PC-3 (cell line): ENCODE data around the gene MCRIP2. TPM values are rescaled to one million over a fixed set of nuclear protein-coding genes. Genes with fewer than 3 reads are reported as not detected.

Experiments used
- ATAC-seq: fragments of 200-7000 bp; cut with Tn5 transposase; 2 replicates; pipeline ENCODE4 v1.9.1; 2020; ENCODE audit warnings: mild to moderate bottlenecking, moderate library complexity
- BruUV-seq: library from RNA; stranded (reverse); fragments of 400-500 nt; replicated peaks from 2 replicates; lab custom pipeline; 2021; lab: Mats Ljungman, UMichigan
- CTCF ChIA-PET: fragments of 300-600 bp; sonication (Branson Sonifier 250); formaldehyde crosslinking; loops from one replicate; lab custom pipeline; 2022; ENCODE audit warnings: antibody characterized with exemption; lab: Charles Lee
- POLR2A ChIA-PET: fragments of 300-600 bp; sonication (Branson Sonifier 250); formaldehyde crosslinking; loops from one replicate; lab custom pipeline; 2022; ENCODE audit warnings: antibody characterized with exemption; ENCODE audit not compliant: unreplicated experiment; lab: Charles Lee
- DNase-seq: peaks from one replicate; pipeline ENCODE4 v3.0.0-alpha.2; 2015
- H2AFZ ChIP-seq: fragments of 300-600 bp; sonication (generic); 2 replicates; pipeline ENCODE4 v1.6.0; 2016; ENCODE audit warnings: antibody characterized with exemption, low read length
- H3F3A ChIP-seq: fragments of 300-600 bp; sonication (generic); one replicate; pipeline ENCODE4 v1.6.0; 2017; ENCODE audit warnings: antibody characterized with exemption, low read length, control low read depth, mild to moderate bottlenecking; ENCODE audit not compliant: unreplicated experiment
- H3K27ac ChIP-seq: fragments of 300-600 bp; sonication (generic); 2 replicates; pipeline ENCODE4 v1.5.1; 2016; ENCODE audit warnings: mild to moderate bottlenecking, low read length
- H3K27me3 ChIP-seq: fragments of 300-600 bp; sonication (generic); 2 replicates; pipeline ENCODE4 v1.6.1; 2016; ENCODE audit warnings: low read length, mixed read lengths
- H3K36me3 ChIP-seq: fragments of 300-600 bp; sonication (generic); 2 replicates; pipeline ENCODE4 v1.6.1; 2016; ENCODE audit warnings: low read depth, mixed run types, low read length, mixed read lengths
- H3K4me1 ChIP-seq: fragments of 300-600 bp; sonication (generic); 2 replicates; pipeline ENCODE4 v1.5.1; 2016; ENCODE audit warnings: low read length; ENCODE audit not compliant: insufficient read depth
- H3K4me2 ChIP-seq: fragments of 300-600 bp; sonication (generic); 2 replicates; pipeline ENCODE4 v1.6.0; 2016; ENCODE audit warnings: low read length
- H3K4me3 ChIP-seq: fragments of 300-600 bp; sonication (generic); 2 replicates; pipeline ENCODE4 v1.5.1; 2016; ENCODE audit warnings: mild to moderate bottlenecking, low read length, mixed read lengths
- H3K79me2 ChIP-seq: fragments of 300-600 bp; sonication (generic); 2 replicates; pipeline ENCODE4 v1.6.1; 2017; ENCODE audit warnings: low read length, mixed read lengths
- H3K9ac ChIP-seq: fragments of 300-600 bp; sonication (generic); 2 replicates; pipeline ENCODE4 v1.6.0; 2016; ENCODE audit warnings: mild to moderate bottlenecking, low read length
- H3K9me2 ChIP-seq: fragments of 300-600 bp; sonication (generic); replicated peaks from 2 replicates; pipeline ENCODE4 v1.6.1; 2016; ENCODE audit warnings: mixed run types, low read length, mixed read lengths
- H3K9me3 ChIP-seq: fragments of 300-600 bp; sonication (generic); 2 replicates; pipeline ENCODE4 v1.6.1; 2016; ENCODE audit warnings: low read length, mixed read lengths
- H4K20me1 ChIP-seq: fragments of 300-600 bp; sonication (generic); 2 replicates; pipeline ENCODE4 v1.6.1; 2016; ENCODE audit warnings: low read length, mixed read lengths
- CTCF ChIP-seq: fragments of 300-600 bp; sonication (generic); conservative IDR thresholded peaks from 2 replicates; pipeline ENCODE4 v1.5.1; 2017; ENCODE audit warnings: antibody characterized with exemption, low read depth, mild to moderate bottlenecking, low read length
- EZH2 ChIP-seq: fragments of 300-600 bp; sonication (generic); IDR thresholded peaks from one replicate; pipeline ENCODE4 v1.6.1; 2017; ENCODE audit warnings: antibody characterized with exemption, mild to moderate bottlenecking, low read length; ENCODE audit not compliant: unreplicated experiment
- EZH2phosphoT487 ChIP-seq: fragments of 300-600 bp; sonication (generic); IDR thresholded peaks from 2 replicates; pipeline ENCODE4 v1.6.1; 2018; ENCODE audit warnings: mild to moderate bottlenecking, antibody characterized with exemption, low read length, borderline replicate concordance
- intact Hi-C: fragments of 100-400 bp; cut with micrococcal nuclease; formaldehyde crosslinking; loops from 2 replicates; pipeline ENCODE4 v1.9.0; 2023
- total RNA-seq: library from RNA; depleted of rRNA; stranded (reverse); fragments of >200 nt; gene quantifications from 2 replicates; pipeline ENCODE4 v1.2.3, GENCODE V29; 2014

MCRIP2 gene
- total RNA-seq, 1 experiment from 2014 or later = 83.5 TPM

GRCh38 chr16:620700-621525, 20.7 kb upstream of the MCRIP2 start:
- no peak for TF ChIP-seq CTCF
- TF ChIP-seq EZH2 = no peak
- no peak for TF ChIP-seq EZH2phosphoT487
- Histone ChIP-seq H3K79me2 (0 out of 2 replicates have a peak, but pooled peaks cover 3% of the 10 kb centered on the region), H3K4me2 (no peak overlapping the region), H3K27ac (no peak overlapping the region), H3F3A (no peaks in the 10 kb centered on the region), H3K4me1 (peaks cover 14% of the 10 kb centered on the region), H4K20me1 (no peaks in the 10 kb centered on the region), H3K36me3 (no peaks in the 10 kb centered on the region), H3K4me3 (no peak overlapping the region), H3K27me3 (no peaks in the 10 kb centered on the region), H2AFZ (no peak overlapping the region), H3K9me3 (no peaks in the 10 kb centered on the region), H3K9ac (no peak overlapping the region), H3K9me2 (no peaks in the 10 kb centered on the region)
- no peak for DNase-seq
- POLR2A ChIA-PET = no interaction called here
- CTCF ChIA-PET = no interaction called here
- no peak for ATAC-seq
- BruUV-seq = no TSS peak
- intact Hi-C loops = no loop called here

GRCh38 chr16:621526-622105, 20.0 kb upstream of the MCRIP2 start:
- H3K4me1 ChIP-seq = peaks cover 21% of the 10 kb centered on the region
- H3K9ac ChIP-seq = no peak overlapping the region
- H4K20me1 ChIP-seq = no peaks in the 10 kb centered on the region
- H3F3A ChIP-seq = no peaks in the 10 kb centered on the region
- H3K4me3 ChIP-seq = 0 out of 2 replicates have a peak overlapping the region, but pooled peaks have one; percentile 3
- H2AFZ ChIP-seq = no peak overlapping the region
- ChIA-PET CTCF (no interaction called here), POLR2A (no interaction called here)
- BruUV-seq = no TSS peak
- 0 out of 2 replicates have a peak, but pooled peaks cover 3% of the 10 kb centered on the region for H3K79me2 ChIP-seq
- intact Hi-C loops = no loop called here
- peak overlapping the region; percentile 72 for H3K4me2 ChIP-seq
- peak overlapping the region; percentile 13; the same call in 1 of the 2 replicates for H3K27ac ChIP-seq
- no peaks in the 10 kb centered on the region for H3K9me2 ChIP-seq
- DNase-seq (no peak), ATAC-seq (no peak)
- TF ChIP-seq EZH2phosphoT487 = no peak
- TF ChIP-seq EZH2 = no peak
- no peaks in the 10 kb centered on the region for H3K9me3 ChIP-seq
- H3K27me3 ChIP-seq = no peaks in the 10 kb centered on the region
- no peaks in the 10 kb centered on the region for H3K36me3 ChIP-seq

- ChIA-PET POLR2A (no interaction called here), CTCF (no interaction called here)
- H3K9ac ChIP-seq = no peak overlapping the region
- H3K27me3 ChIP-seq = no peaks in the 10 kb centered on the region
- no peaks in the 10 kb centered on the region for H3K9me2 ChIP-seq
- no peak overlapping the region for H2AFZ ChIP-seq
- H3K36me3 ChIP-seq = no peaks in the 10 kb centered on the region
- no peak for TF ChIP-seq CTCF
- TF ChIP-seq EZH2 = no peak
- no peak for TF ChIP-seq EZH2phosphoT487
- no TSS peak for BruUV-seq
- no peak overlapping the region for H3K27ac ChIP-seq
- H3K79me2 ChIP-seq = 0 out of 2 replicates have a peak, but pooled peaks cover 3% of the 10 kb centered on the region
- H3K4me1 ChIP-seq = peaks cover 31% of the 10 kb centered on the region
- ATAC-seq (no peak), DNase-seq (no peak)
- H3K4me2 ChIP-seq = peak overlapping the region; percentile 72; the same call in 1 of the 2 replicates
- no peaks in the 10 kb centered on the region for H3F3A ChIP-seq
- H4K20me1 ChIP-seq = no peaks in the 10 kb centered on the region
- H3K4me3 ChIP-seq = no peak overlapping the region
- intact Hi-C loops = no loop called here
- no peaks in the 10 kb centered on the region for H3K9me3 ChIP-seq
Observed at GRCh38 chr16:622920-623280, 18.7 kb upstream of the MCRIP2 start.
